WTC11 (cell line): ENCODE results near the gene CIAO2A. TPM values are rescaled to one million over a fixed set of nuclear protein-coding genes. Genes with fewer than 3 reads are reported as not detected.

Experiments
- ATAC-seq: fragments of 200-7000 bp; cut with Tn5 transposase; 2 replicates; pipeline ENCODE4 v1.10.0; 2021; ENCODE audit warnings: mild to moderate bottlenecking, moderate library complexity
- CTCF ChIA-PET: fragments of 300-600 bp; sonication (Branson Sonifier 250); formaldehyde crosslinking; loops from one replicate; lab custom pipeline; 2021; ENCODE audit warnings: antibody characterized with exemption; lab: Charles Lee
- POLR2A ChIA-PET: fragments of 350-600 bp; sonication (Branson Sonifier 250); formaldehyde crosslinking; loops from one replicate; lab custom pipeline; 2021; ENCODE audit warnings: antibody characterized with exemption; lab: Charles Lee
- DNase-seq: peaks from one replicate; pipeline ENCODE4 v3.0.0; 2021; ENCODE audit warnings: low spot score
- H3K27ac Mint-ChIP-seq: 2 replicates; pipeline ENCODE4 v1.8.0; 2021; ENCODE audit warnings: mixed read lengths
- H3K27me3 Mint-ChIP-seq: 2 replicates; pipeline ENCODE4 v1.8.0; 2021; ENCODE audit warnings: low read depth, mild to moderate bottlenecking, moderate library complexity, mixed read lengths
- H3K36me3 Mint-ChIP-seq: 2 replicates; pipeline ENCODE4 v1.8.0; 2021; ENCODE audit warnings: mixed read lengths
- H3K4me1 Mint-ChIP-seq: 2 replicates; pipeline ENCODE4 v1.8.0; 2022; ENCODE audit warnings: mixed read lengths
- H3K4me3 Mint-ChIP-seq: 2 replicates; pipeline ENCODE4 v1.8.0; 2021; ENCODE audit warnings: mild to moderate bottlenecking, moderate library complexity, mixed read lengths
- H3K9me3 Mint-ChIP-seq: 2 replicates; pipeline ENCODE4 v1.8.0; 2021; ENCODE audit warnings: mixed read lengths
- AFF4 ChIP-seq: sonication (generic); formaldehyde crosslinking; IDR thresholded peaks from 2 replicates; pipeline ENCODE4 v1.8.1; 2023; ENCODE audit warnings: mild to moderate bottlenecking, missing genetic modification reagents, borderline replicate concordance
- ATF1 ChIP-seq: sonication (generic); formaldehyde crosslinking; IDR thresholded peaks from 2 replicates; pipeline ENCODE4 v1.8.1; 2023; ENCODE audit warnings: mild to moderate bottlenecking, moderate library complexity, missing genetic modification reagents
- ATF2 ChIP-seq: sonication (generic); formaldehyde crosslinking; IDR thresholded peaks from 2 replicates; pipeline ENCODE4 v1.8.1; 2022; ENCODE audit warnings: low read depth, missing genetic modification reagents, borderline replicate concordance
- CDX4 ChIP-seq: fragments of 250-450 bp; sonication (Bioruptor Pico); IDR thresholded peaks from 2 replicates; pipeline ENCODE4 v1.9.0; 2021; ENCODE audit warnings: moderate library complexity, mild to moderate bottlenecking, inconsistent platforms, borderline replicate concordance
- E2F4 ChIP-seq: sonication (generic); formaldehyde crosslinking; IDR thresholded peaks from 2 replicates; pipeline ENCODE4 v1.8.1; 2022; ENCODE audit warnings: low read depth, mild to moderate bottlenecking, moderate library complexity, missing genetic modification reagents, borderline replicate concordance
- IRF2 ChIP-seq: sonication (generic); formaldehyde crosslinking; IDR thresholded peaks from 2 replicates; pipeline ENCODE4 v1.8.0; 2022; ENCODE audit warnings: low read depth, missing genetic modification reagents, borderline replicate concordance
- KAT7 ChIP-seq: sonication (generic); formaldehyde crosslinking; IDR thresholded peaks from 2 replicates; pipeline ENCODE4 v1.8.1; 2023; ENCODE audit warnings: missing genetic modification reagents, mild to moderate bottlenecking, borderline replicate concordance
- MAX ChIP-seq: sonication (generic); formaldehyde crosslinking; IDR thresholded peaks from 2 replicates; pipeline ENCODE4 v1.8.0; 2022; ENCODE audit warnings: mild to moderate bottlenecking, missing genetic modification reagents
- MLX ChIP-seq: sonication (generic); formaldehyde crosslinking; IDR thresholded peaks from 2 replicates; pipeline ENCODE4 v1.8.1; 2023; ENCODE audit warnings: mild to moderate bottlenecking, missing genetic modification reagents, moderate library complexity
- NFATC4 ChIP-seq: fragments of 250-450 bp; sonication (Bioruptor Pico); IDR thresholded peaks from 2 replicates; pipeline ENCODE4 v1.9.0; 2021; ENCODE audit warnings: mild to moderate bottlenecking
- NFYB ChIP-seq: sonication (generic); formaldehyde crosslinking; conservative IDR thresholded peaks from 2 replicates; pipeline ENCODE4 v1.8.0; 2022; ENCODE audit warnings: low read depth, missing genetic modification reagents
- PRDM15 ChIP-seq: sonication (generic); formaldehyde crosslinking; IDR thresholded peaks from 2 replicates; pipeline ENCODE4 v1.8.0; 2022; ENCODE audit warnings: missing genetic modification reagents
- SP1 ChIP-seq: sonication (generic); formaldehyde crosslinking; conservative IDR thresholded peaks from 2 replicates; pipeline ENCODE4 v1.8.1; 2022; ENCODE audit warnings: missing genetic modification reagents
- TP53 ChIP-seq: sonication (generic); formaldehyde crosslinking; IDR thresholded peaks from 2 replicates; pipeline ENCODE4 v1.8.1; 2023; ENCODE audit warnings: mild to moderate bottlenecking, missing genetic modification reagents
- ZBTB43 ChIP-seq: sonication (generic); formaldehyde crosslinking; IDR thresholded peaks from 2 replicates; pipeline ENCODE4 v1.8.1; 2023; ENCODE audit warnings: mild to moderate bottlenecking, missing genetic modification reagents
- ZMAT4 ChIP-seq: fragments of 250-450 bp; sonication (Bioruptor Pico); IDR thresholded peaks from 2 replicates; pipeline ENCODE4 v1.9.0; 2021; ENCODE audit warnings: mild to moderate bottlenecking
- ZNF317 ChIP-seq: sonication (generic); formaldehyde crosslinking; IDR thresholded peaks from 2 replicates; pipeline ENCODE4 v1.8.1; 2023; ENCODE audit warnings: low read depth, mild to moderate bottlenecking, moderate library complexity, missing genetic modification reagents, borderline replicate concordance
- ZNF532 ChIP-seq: fragments of 250-450 bp; sonication (Bioruptor Pico); IDR thresholded peaks from 2 replicates; pipeline ENCODE4 v1.9.0; 2021; ENCODE audit warnings: mild to moderate bottlenecking, borderline replicate concordance
- total RNA-seq: library from RNA; stranded (reverse); gene quantifications from 3 replicates; pipeline ENCODE4 v1.2.3, GENCODE V29; 2021

The CIAO2A gene
- total RNA-seq, 1 experiment from 2014 or later, result 73.6 TPM

- peak overlapping the region; percentile 7; the same call in 1 of the 2 replicates for H3K27ac Mint-ChIP-seq
- H3K27me3 Mint-ChIP-seq, result no peaks in the 10 kb centered on the region
- ATAC-seq (no peak), DNase-seq (no peak)
- H3K4me1 Mint-ChIP-seq, result no peaks in the 10 kb centered on the region
- no peaks in the 10 kb centered on the region for H3K9me3 Mint-ChIP-seq
- POLR2A ChIA-PET, result no interaction called here
- peaks cover 27% of the 10 kb centered on the region for H3K36me3 Mint-ChIP-seq
- H3K4me3 Mint-ChIP-seq, result no peak overlapping the region
- CTCF ChIA-PET, result interaction anchor here (1.9 kb wide), 1 partner anchor 31 kb away, joined by 6 read pairs; no protein-coding TSS in a partner anchor
- TF ChIP-seq ATF1 (no peak), E2F4 (no peak), IRF2 (CRISPR knock-in tag) (no peak), TP53 (CRISPR knock-in tag) (no peak), ZNF532 (no peak), MAX (CRISPR knock-in tag) (no peak), AFF4 (no peak), SP1 (CRISPR knock-in tag) (no peak), ATF2 (CRISPR knock-in tag) (no peak), MLX (no peak), NFATC4 (CRISPR knock-in tag) (no peak), NFYB (no peak), PRDM15 (CRISPR knock-in tag) (no peak), KAT7 (CRISPR knock-in tag) (no peak), ZMAT4 (no peak), CDX4 (CRISPR knock-in tag) (no peak), ZBTB43 (no peak), ZNF317 (CRISPR knock-in tag) (no peak)
Observed at GRCh38 chr15:64121614-64122013, 28.0 kb upstream of the CIAO2A start.
